Kidney epithelial cell (primary cell): ENCODE measurements around the gene TMTC1. TPM values are rescaled to one million over a fixed set of nuclear protein-coding genes. Genes with fewer than 3 reads are reported as not detected.

Source experiments
- DNase-seq: peaks from one replicate; pipeline ENCODE4 v3.0.0-alpha.2; 2010; ENCODE audit warnings: low read depth
- H3K27me3 ChIP-seq: 2 replicates; pipeline ENCODE4 v1.6.0; 2011; ENCODE audit warnings: low read length; ENCODE audit not compliant: control insufficient read depth, insufficient read depth
- H3K36me3 ChIP-seq: 2 replicates; pipeline ENCODE4 v1.5.1; 2011; ENCODE audit warnings: low read length; ENCODE audit not compliant: control insufficient read depth, insufficient read depth
- H3K4me3 ChIP-seq: 2 replicates; pipeline ENCODE4 v1.5.1; 2011; ENCODE audit warnings: low read depth, mild to moderate bottlenecking, control low read depth, low read length
- CTCF ChIP-seq: IDR thresholded peaks from 2 replicates; pipeline ENCODE4 v1.5.1; 2011; ENCODE audit warnings: mild to moderate bottlenecking, moderate library complexity, low read length, control low read depth, inconsistent platforms; ENCODE audit not compliant: insufficient read depth, poor library complexity, severe bottlenecking
- total RNA-seq: library from RNA; depleted of rRNA; stranded (reverse); fragments of >200 nt; gene quantifications from 2 replicates; pipeline ENCODE4 v1.2.3, GENCODE V29; 2015

Gene TMTC1
- total RNA-seq, 1 donor from 2014 or later, result 1.6 TPM

GRCh38 chr12:29807129-29807528, 23.4 kb upstream of the TMTC1 start:
- Histone ChIP-seq H3K27me3 (no peaks in the 10 kb centered on the region), H3K4me3 (no peak overlapping the region), H3K36me3 (no peaks in the 10 kb centered on the region)
- no peak for TF ChIP-seq CTCF
- no peak for DNase-seq

- no peak for DNase-seq
- no peaks in the 10 kb centered on the region for H3K36me3 ChIP-seq
Observed at GRCh38 chr12:29804019-29804418, 20.3 kb upstream of the TMTC1 start.

GRCh38 chr12:29799591-29799990, 15.8 kb upstream of the TMTC1 start:
- no peak for TF ChIP-seq CTCF
- no peak for DNase-seq
- no peaks in the 10 kb centered on the region for H3K36me3 ChIP-seq
- no peak overlapping the region for H3K4me3 ChIP-seq
- no peaks in the 10 kb centered on the region for H3K27me3 ChIP-seq

More at GRCh38 chr12:29804019-29804418, 20.3 kb upstream of the TMTC1 start:
- Histone ChIP-seq H3K27me3 (no peaks in the 10 kb centered on the region), H3K4me3 (no peak overlapping the region)
- no peak for TF ChIP-seq CTCF

GRCh38 chr12:29797565-29798355, 14.0 kb upstream of the TMTC1 start:
- Histone ChIP-seq H3K27me3 (no peaks in the 10 kb centered on the region), H3K4me3 (no peak overlapping the region), H3K36me3 (no peaks in the 10 kb centered on the region)
- no peak for DNase-seq
- TF ChIP-seq CTCF, result no peak

GRCh38 chr12:29796823-29797263, 13.1 kb upstream of the TMTC1 start:
- Histone ChIP-seq H3K36me3 (no peaks in the 10 kb centered on the region), H3K4me3 (no peak overlapping the region), H3K27me3 (no peaks in the 10 kb centered on the region)
- no peak for TF ChIP-seq CTCF
- peak; percentile 64 for DNase-seq

GRCh38 chr12:29795715-29796114, 12.0 kb upstream of the TMTC1 start:
- H3K4me3 ChIP-seq, result no peak overlapping the region

More at GRCh38 chr12:29795715-29796114, 12.0 kb upstream of the TMTC1 start:
- no peak for DNase-seq
- TF ChIP-seq CTCF, result no peak
- Histone ChIP-seq H3K27me3 (no peaks in the 10 kb centered on the region), H3K36me3 (no peaks in the 10 kb centered on the region)
